Activated CD4-positive, alpha-beta T cell treated with anti-CD3 and anti-CD28 coated beads, Interleukin-2, amount 50 U/mL, for 1 hour (primary cell): Measurements from ENCODE around the gene PTGES3L.
"Not testable (repeated sequence)": the region's sequence is repeated elsewhere in the genome, so short reads cannot be mapped to it uniquely, and the experiment has no call there.

Experiments used
- DNase-seq: peaks from one replicate; pipeline ENCODE4 v3.0.0-alpha.2; 2020

PTGES3L gene

DNA sequence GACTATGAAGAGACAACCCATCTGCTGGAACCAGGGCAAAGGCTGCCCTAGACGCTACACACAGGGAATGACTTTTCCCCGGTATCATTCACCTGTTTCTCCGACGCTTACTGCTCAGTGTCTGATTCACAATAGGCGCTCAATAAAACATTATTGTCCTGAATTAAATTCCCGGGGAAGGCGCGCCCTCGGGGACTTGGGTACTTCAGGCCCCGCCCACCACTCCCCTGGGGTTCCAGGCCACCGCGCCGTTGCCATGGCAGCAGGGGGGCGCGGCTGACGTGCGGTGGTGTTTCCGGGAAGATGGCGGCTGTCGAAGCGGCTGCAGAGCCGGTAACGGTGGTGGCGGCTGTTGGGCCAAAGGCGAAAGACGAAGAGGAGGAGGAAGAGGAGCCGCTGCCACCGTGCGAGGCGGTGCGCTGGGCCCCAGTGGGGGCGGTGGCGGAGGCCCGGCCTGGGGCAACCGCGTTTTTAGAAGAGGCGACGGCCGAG is 440 bp upstream of the PTGES3L start, which contains the start of gene RUNDC1:
Gene RUNDC1, plus strand, starts transcription at position 292 of the 492 bp plus-strand sequence. Its CDS starts 12 bp downstream, at position 304.
- peak; percentile 90 for DNase-seq

- not testable (repeated sequence) for DNase-seq
Measured at GRCh38 chr17:42975701-42976100, 4.2 kb downstream of the PTGES3L start.

DNA sequence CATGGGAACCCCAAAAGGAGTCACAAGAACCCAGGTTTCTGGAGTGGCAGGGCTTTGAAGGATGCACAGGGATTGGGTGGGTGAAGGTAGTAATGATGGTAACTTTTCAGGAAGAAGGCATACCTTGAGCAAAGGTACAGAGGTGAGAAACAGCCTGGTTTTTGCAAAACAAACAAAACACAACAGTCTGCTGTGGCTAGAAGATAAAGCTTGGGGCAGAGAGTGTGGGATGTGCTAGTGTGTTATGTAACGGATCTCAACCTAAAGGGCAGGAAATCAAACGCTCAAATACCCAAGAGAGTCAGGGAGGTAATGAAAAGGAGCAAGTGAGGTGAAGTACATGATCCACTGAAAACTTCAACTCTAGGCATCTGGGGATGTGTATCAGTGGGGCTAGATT is 4.6 kb downstream of the PTGES3L start:
- no peak for DNase-seq

DNA sequence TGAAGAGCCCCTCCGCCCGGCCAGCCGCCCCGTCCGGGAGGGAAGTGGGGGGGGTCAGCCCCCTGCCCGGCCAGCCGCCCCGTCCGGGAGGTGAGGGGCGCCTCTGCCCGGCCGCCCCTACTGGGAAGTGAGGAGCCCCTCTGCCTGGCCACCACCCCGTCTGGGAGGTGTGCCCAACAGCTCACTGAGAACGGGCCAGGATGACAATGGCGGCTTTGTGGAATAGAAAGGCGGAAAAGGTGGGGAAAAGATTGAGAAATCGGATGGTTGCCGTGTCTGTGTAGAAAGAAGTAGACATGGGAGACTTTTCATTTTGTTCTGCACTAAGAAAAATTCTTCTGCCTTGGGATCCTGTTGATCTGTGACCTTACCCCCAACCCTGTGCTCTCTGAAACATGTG is 6.6 kb downstream of the PTGES3L start:
- not testable (repeated sequence) for DNase-seq

DNA sequence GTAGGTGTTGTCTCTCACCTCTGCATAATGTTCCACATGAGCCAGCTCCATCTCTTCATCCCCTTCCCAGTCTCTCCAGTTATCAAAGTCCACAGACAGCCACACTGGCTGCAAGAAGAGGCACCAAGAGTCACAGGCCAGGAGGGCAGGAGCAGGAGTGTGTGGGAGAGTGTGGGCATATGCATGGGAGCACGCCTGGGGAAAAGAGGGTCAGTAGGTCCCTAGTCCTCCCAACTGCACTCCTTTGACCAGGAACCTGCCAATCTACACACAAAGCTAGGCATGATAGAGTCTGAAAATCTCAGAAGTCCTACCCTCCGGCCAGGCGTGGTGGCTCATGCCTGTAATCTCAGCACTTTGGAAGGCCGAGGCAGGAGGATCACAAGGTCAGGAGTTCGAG is 8.3 kb downstream of the PTGES3L start:
- no peak for DNase-seq

DNA sequence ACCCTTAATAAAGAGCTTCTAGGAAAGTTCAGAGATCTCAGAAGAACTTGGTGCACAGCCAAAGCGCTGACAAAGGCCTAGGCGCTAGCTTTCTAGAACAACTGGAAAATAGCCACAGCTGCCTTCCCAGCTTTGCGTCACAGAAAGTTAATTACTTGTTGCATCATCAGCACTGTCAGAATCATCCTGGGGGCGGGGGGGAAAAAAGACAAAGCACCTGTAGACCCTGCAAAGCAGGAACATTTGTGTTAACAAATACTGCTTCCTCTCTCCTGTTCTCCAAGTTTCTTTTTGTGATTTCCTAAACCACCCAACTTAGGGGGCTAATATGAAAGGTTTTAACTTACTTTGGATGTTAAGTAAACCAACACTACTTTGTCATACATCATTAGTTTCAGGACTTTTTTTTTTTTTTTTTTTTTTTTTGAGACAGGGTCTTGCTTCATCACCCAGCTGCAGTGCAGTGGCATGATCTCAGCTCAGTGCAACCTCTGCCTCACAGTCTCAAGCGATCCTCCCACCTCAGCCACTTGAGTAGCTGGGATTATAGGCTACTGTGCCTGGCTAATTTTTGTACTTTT is 10.8 kb downstream of the PTGES3L start:
- no peak for DNase-seq

DNA sequence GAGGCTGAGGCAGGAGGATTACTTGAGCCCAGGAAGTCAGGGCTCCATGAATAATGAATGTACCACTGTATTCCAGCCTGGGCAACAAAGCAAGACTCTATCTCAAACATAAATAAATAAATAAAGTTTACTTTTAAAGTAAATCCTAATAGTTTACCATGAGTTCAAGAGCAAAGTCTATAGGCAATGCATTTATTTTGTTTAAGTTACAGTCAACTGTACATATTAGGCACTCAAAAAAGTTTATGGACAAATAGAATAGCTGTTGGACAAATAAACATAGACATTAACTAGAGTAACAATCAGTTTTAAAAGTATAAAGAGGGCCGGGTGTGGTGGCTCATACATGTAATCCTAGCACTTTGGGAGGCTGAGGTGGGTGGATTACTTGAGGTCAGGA is 12.0 kb downstream of the PTGES3L start:
- DNase-seq: no peak

GRCh38 chr17:42964161-42964932 is 15.5 kb downstream of the PTGES3L start, which contains the start of gene AARSD1:
Gene AARSD1 (minus strand): TSS chr17:42964454. CDS start chr17:42964440, 14 bp downstream.
- DNase-seq: peak; percentile 87

- no peak for DNase-seq
Measured at GRCh38 chr17:42953669-42954068, 26.2 kb downstream of the PTGES3L start.

DNA sequence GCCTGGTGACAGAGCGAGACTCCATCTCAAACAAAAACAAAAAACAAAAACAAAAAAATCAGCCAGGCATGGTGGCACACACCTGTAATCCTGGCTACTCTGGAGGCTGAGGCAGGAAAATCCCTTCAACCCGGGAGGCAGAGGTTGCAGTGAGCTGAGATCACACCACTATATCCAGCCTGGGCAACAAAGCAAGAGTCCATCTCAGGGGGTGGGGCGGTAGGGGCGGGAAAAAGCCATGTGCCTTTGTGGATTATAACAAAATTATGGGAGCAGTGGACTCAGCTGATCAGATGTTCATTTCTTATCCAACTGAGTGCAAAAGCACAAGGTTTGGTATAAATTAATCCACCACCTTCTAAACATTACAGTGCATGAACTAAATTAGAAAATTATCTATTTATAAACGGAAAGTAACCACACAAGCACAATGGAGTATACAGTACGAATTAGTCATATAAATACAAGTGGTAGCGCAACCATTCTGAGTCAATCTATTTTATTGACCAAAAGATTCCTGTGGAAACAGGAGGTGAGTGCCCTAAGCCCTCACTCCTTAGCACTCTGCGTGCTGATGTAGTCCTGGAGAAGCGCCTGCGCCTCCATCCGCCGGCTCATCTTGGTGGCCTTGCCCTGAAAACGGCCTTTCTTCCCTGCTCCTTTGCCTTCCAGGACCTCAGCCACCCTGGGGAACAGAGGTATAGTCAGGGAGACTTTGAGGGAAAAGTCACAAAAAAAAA is 29.7 kb downstream of the PTGES3L start:
- DNase-seq: no peak

GRCh38 chr17:42946812-42947211 is 33.1 kb downstream of the PTGES3L start:
- no peak for DNase-seq

GRCh38 chr17:42944211-42944610 is 35.7 kb downstream of the PTGES3L start:
- DNase-seq: no peak

DNA sequence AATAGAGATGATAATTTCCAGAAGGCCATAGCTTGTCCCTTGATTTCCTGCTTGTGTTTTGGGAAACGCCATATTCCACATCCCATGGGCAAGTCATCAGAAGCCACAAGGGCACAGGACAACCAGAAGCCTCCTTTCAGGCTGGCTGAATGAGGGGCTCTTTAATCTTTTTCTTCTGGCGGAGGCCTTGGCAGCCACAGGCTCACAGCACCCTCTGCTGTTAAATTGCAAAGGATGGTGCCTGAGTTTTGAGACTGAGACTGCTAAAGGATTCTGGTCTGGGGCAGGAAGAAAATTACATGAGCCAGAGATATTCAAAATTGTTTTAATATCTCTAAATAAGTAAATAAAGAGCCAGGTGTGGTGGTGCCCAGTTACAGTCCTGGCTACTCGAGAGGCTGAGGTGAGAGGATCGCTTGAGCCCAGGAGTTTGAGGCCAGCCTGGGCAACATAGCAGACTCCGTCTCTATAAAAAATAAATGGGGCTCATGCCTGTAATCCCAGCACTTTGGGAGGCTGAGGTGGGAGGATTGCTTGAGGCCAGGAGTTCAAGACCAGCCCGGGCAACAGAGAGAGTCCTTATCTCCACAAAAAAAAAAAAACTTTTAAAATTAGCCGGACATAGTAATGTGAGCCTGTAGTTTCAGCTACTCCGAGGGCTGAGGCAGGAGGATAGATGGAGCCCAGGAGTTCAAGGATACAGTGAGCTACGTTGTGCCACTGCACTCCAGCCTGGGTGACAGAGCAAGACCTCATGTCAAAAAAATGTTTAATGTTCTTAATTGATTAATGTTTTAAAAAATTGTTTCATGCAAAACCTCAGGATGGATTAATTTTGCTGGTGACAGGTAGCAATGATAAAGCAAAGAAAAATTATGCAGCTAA is 41.9 kb downstream of the PTGES3L start:
- peak; percentile 2 for DNase-seq

DNA sequence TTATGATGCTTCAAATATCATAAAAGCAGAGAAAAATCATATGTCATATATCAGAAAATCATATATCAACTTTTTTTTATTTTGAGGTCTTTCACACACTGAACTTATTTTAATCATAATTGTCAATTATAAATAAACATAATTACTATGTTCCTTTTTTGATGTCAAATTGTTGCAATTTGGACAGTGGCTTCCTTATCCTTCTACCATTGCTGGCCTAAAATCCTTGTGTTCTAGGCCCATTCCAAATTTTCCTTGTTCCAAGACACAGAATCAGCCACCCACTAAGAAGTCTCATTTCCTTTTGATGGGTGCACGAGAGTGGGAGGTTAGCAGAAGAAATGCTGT is 50.4 kb downstream of the PTGES3L start:
- no peak for DNase-seq

GRCh38 chr17:42928714-42929496 is 51.0 kb downstream of the PTGES3L start:
- no peak for DNase-seq

- DNase-seq: no peak
Measured at GRCh38 chr17:42924891-42925290, 55.0 kb downstream of the PTGES3L start.

GRCh38 chr17:42923472-42923871 is 56.4 kb downstream of the PTGES3L start:
- not testable (repeated sequence) for DNase-seq

GRCh38 chr17:42922294-42922693 is 57.6 kb downstream of the PTGES3L start:
- DNase-seq: no peak

GRCh38 chr17:42920922-42921321 is 59.0 kb downstream of the PTGES3L start:
- DNase-seq: no peak

- no peak for DNase-seq
Measured at GRCh38 chr17:42920106-42920900, 59.6 kb downstream of the PTGES3L start.
